HG03354 (cell line): Measurements from ENCODE around the gene PDXDC1.
"Not testable (repeated sequence)": the region's sequence is repeated elsewhere in the genome, so short reads cannot be mapped to it uniquely, and the experiment has no call there.

Experiments
- ATAC-seq: cut with Tn5 transposase; IDR thresholded peaks from one replicate; pipeline ENCODE4 v1.9.1; 2021; ENCODE audit warnings: mild to moderate bottlenecking; ENCODE audit not compliant: unreplicated experiment, poor library complexity, severe bottlenecking

The PDXDC1 gene

DNA sequence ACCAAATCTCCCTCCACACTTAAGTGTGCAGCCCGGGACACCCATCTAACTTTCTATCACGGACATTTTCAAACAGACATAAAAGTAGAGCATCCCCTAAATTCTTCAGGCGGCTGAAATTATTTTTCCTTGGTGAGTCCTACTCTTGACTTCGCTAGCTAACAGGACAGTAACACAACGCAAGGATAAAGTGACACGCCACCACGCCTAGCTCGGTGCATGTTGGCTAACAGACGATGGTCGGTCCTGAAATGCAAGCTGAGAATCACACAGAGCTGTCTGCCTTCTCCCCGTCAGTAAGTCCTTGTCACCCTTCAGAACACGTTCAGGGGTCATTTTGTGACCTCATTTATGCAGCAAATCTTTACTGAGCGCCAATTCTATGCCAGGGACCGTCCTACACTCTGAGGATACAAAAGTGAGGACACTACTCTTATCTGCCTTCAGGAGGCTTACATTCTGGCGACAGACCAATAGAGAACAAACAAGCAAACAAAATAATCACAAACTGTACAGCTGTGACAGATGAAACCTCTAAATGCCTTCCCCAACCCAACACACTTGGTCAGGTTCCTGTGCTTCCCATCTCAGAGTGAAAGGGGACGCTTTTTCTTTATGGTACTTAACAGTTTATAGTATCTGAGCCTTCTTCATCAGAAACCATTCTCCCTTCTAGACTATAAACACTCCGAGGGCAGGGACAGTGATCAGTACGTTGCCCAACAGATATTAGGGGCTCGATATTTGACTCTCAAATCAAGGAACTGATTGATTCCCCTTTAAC lies 79.7 kb downstream of the PDXDC1 start:
- ATAC-seq: no peak

GRCh38 chr16:15055141-15056053 lies 80.6 kb downstream of the PDXDC1 start:
- peak; percentile 77 for ATAC-seq

GRCh38 chr16:15057681-15058417 lies 83.0 kb downstream of the PDXDC1 start:
- no peak for ATAC-seq

DNA sequence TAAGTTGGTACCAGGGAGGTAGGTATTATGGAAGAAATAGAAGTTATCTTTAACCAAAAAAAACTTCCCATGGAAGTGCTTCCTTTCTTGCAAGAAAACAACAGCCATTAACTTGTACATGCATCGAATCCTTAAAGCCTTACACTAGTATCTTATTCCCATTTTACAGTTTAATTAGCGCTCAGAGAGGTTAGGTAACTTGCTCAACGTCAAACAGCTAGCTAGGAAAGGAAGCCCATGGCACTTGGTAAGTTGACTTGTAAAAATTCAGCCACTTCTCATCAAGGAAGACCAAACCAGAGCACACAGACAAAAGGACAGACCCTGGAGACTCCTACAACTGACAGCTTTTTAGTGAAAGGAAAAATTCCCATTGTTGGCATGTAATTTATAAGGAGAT lies 84.5 kb downstream of the PDXDC1 start:
- ATAC-seq: no peak

- ATAC-seq: not testable (repeated sequence)
These were observed 87.4 kb downstream of the PDXDC1 start for GRCh38 chr16:15062085-15062810.

GRCh38 chr16:15065961-15066360 lies 91.1 kb downstream of the PDXDC1 start:
- ATAC-seq: not testable (repeated sequence)

GRCh38 chr16:15066690-15067089 lies 91.9 kb downstream of the PDXDC1 start:
- not testable (repeated sequence) for ATAC-seq

- ATAC-seq: not testable (repeated sequence)
These were observed 96.2 kb downstream of the PDXDC1 start for GRCh38 chr16:15071013-15071412.

- ATAC-seq: peak; percentile 47
These were observed 97.3 kb downstream of the PDXDC1 start for GRCh38 chr16:15071916-15072769.

GRCh38 chr16:15073101-15073500 lies 98.3 kb downstream of the PDXDC1 start:
- no peak for ATAC-seq

DNA sequence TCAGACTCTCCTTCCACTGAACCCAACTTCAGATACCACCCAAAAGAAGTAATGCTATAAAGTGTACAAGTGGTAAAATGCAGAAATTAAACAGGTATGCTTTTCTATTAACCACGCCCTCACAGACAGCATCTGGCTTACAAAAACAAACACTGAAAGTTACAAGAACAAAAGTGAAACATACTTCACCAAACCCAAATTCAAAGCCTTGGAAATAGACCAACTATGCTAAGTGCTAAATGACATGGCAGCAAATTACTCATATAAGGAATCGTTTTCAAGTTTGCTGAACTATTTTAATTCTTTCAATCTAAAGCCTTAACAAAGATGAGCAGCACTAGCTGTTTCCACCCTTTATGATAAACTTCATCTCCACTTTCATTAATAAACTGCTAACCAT lies 101.3 kb downstream of the PDXDC1 start:
- not testable (repeated sequence) for ATAC-seq

DNA sequence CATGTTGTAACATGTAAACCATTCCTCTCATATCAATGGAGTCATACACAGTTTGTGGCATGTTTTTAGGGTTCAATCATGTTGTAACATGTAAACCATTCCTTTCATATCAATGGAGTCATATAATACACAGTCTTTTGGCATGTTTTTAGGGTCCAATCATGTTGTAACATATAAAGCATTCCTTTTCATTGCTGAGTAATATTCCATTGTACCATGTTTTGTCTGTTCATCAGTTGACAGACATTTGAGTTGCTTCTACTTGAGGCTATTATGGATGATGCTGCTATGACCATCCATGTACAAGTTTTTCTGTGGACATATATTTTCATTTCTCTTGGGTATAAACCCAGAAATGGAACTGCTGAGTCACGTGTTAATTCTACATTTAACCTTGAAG lies 106.1 kb downstream of the PDXDC1 start:
- ATAC-seq: not testable (repeated sequence)

- ATAC-seq: not testable (repeated sequence)
These were observed 108.0 kb downstream of the PDXDC1 start for GRCh38 chr16:15082788-15083187.

DNA sequence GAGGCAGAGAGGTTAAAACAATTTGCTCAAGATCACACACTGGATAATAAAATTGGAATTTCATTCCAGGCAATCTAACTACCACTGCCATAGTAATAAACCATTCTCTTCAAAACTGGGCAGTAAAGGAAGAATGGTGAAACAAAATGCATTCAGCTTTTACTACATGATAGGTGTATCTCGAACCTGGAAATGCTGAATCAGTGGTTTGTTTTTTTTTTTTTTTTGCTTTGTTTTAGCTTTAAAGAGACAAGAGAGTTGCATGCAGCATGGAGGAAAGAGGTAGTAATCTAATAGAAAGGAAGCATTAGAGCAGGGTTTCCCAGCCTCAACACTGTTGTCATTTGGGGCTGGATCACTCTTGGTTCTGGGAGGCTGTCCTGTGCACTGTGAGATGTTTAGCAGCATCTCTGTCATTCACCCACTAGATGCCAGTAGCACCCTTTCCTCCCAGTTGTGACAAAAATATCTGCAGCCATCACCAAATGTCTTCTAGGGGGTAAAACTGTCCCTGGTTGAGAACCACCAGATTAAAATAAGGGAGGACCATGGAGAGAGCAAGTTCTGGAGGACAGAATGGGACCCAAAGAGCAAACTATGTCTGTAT lies 115.9 kb downstream of the PDXDC1 start:
- not testable (repeated sequence) for ATAC-seq

- ATAC-seq: not testable (repeated sequence)
These were observed 118.7 kb downstream of the PDXDC1 start for GRCh38 chr16:15093571-15093954.

DNA sequence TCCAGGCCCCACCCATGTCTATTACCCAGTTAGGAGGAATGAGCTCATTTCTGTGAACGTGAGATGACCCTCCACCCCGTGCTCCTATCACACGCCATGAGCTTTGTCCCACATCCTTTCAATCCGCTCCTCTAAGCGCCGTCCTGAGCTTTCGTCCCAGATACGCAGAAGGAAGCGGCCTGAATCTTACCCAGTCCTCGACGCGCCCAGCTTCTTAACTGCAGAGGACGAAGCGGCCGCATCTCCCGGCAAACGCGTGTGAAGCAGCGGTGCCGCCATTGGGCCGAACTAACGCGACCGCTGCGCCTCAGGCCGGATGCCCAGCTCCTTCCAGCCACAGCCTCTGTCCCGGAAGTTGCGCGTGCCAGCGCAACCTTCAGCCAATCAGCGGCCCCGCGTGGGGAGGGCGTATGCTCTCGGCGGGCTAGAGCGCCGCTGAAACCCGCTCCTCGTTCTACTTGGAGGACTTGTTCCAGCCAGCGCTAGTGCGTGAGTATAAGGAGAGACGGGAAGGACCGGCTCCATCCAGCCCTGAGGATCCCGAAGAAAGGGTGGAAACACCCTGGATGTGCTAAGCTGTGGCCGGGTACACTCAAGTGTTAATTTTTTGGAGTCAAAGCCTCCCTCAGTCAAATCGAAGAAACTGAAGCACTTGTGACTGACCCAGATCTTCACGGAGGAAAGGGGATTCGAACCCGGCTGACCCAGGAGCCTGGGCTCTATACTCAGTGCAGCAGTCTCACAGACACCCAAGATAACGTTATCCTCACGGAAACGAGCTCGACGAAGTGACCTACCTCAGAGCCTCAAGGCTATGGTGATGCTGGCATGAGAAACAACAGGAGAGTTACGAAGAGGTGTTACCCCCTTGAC lies 119.4 kb downstream of the PDXDC1 start, which contains the start of gene RRN3:
RRN3 (minus strand) TSS at position 318 of the 873 bp plus-strand sequence; CDS start at position 279, 39 bp downstream.
- ATAC-seq: peak; percentile 98

DNA sequence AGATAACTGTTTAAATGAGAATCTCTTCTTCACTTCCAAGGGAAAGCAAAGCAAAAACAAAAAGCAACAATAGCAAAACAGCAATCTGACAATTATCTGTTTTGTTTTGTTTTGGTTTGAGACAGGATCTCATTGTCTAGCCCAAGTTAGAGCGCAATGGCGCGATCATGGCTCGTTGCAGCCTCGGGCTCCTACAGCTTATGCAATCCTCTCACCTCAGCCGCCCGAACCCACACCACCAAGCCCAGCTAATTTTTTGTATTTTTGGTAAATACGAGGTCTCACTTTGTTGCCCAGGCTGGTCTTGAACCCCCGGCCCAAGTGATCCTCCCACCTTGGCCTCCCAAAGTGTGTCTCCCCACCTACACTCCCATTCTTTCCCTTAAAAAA lies 121.8 kb downstream of the PDXDC1 start:
- not testable (repeated sequence) for ATAC-seq
